ENCODE measurements around the gene SENP2. TPM values are rescaled to one million over a fixed set of nuclear protein-coding genes. Genes with fewer than 3 reads are reported as not detected.

SENP2 gene
- total RNA-seq, 1 experiment from 2014 or later, result 27.0 TPM

GRCh38 chr3:185584686-185585085 lies 1.4 kb upstream of the SENP2 start:
- TF ChIP-seq CTCF (IDR thresholded peaks at IDR 0.05; ENCODE audit: unreplicated experiment), result no peak
- ChIA-PET POLR2A (interaction anchor here (1.1 to 2.1 kb wide), 2 partner anchors 10 to 124 kb away, joined by 3 to 11 read pairs; no protein-coding TSS in a partner anchor), CTCF (interaction anchor here (2.4 to 3.0 kb wide), 2 partner anchors 9 to 124 kb away, joined by 7 to 18 read pairs; no protein-coding TSS in a partner anchor)
- Mint-ChIP-seq H3K9me3 (ENCODE audit: unreplicated experiment) (no peaks in the 10 kb centered on the region), H3K4me3 (ENCODE audit: unreplicated experiment) (peak overlapping the region; percentile 61), H3K4me1 (ENCODE audit: insufficient read depth, unreplicated experiment) (peaks cover 10% of the 10 kb centered on the region), H3K36me3 (ENCODE audit: insufficient read depth, unreplicated experiment) (no peaks in the 10 kb centered on the region), H3K27ac (ENCODE audit: low read depth, unreplicated experiment) (no peak overlapping the region), H3K27me3 (ENCODE audit: insufficient read depth, unreplicated experiment) (no peaks in the 10 kb centered on the region)
- intact Hi-C loops (cut with micrococcal nuclease), result no loop called here
- DNase-seq (ENCODE audit: unreplicated experiment), result no peak
- no TSS peak for BruUV-seq (replicated peaks)

- intact Hi-C loops (cut with micrococcal nuclease), result no loop called here
- CTCF ChIA-PET, result interaction anchor here (1.5 to 3.0 kb wide), 3 partner anchors 10 to 125 kb away, joined by 4 to 18 read pairs (median 7); no protein-coding TSS in a partner anchor
- Mint-ChIP-seq H3K27me3 (ENCODE audit: insufficient read depth, unreplicated experiment) (no peaks in the 10 kb centered on the region), H3K27ac (ENCODE audit: low read depth, unreplicated experiment) (peak overlapping the region; percentile 98), H3K9me3 (ENCODE audit: unreplicated experiment) (no peaks in the 10 kb centered on the region), H3K4me3 (ENCODE audit: unreplicated experiment) (peak overlapping the region; percentile 96), H3K36me3 (ENCODE audit: insufficient read depth, unreplicated experiment) (peaks cover 5% of the 10 kb centered on the region), H3K4me1 (ENCODE audit: insufficient read depth, unreplicated experiment) (peaks cover 10% of the 10 kb centered on the region)
- DNase-seq (ENCODE audit: unreplicated experiment), result no peak
- TSS peak; percentile 96 for BruUV-seq (replicated peaks)
- POLR2A ChIA-PET, result interaction anchor here (0.6 to 2.7 kb wide), 27 partner anchors 10 to 763 kb away, joined by 3 to 13 read pairs (median 4); partner anchors contain the start of genes MAP3K13 and TMEM41A
- TF ChIP-seq CTCF (IDR thresholded peaks at IDR 0.05; ENCODE audit: unreplicated experiment), result no peak
These were observed 607 bp upstream of the SENP2 start for GRCh38 chr3:185585518-185585858.

- CTCF ChIA-PET, result interaction anchor here (0.6 to 3.0 kb wide), 8 partner anchors 9 to 129 kb away, joined by 3 to 18 read pairs (median 3); no protein-coding TSS in a partner anchor
- no peak for DNase-seq (ENCODE audit: unreplicated experiment)
These were observed 568 bp downstream of the SENP2 start for GRCh38 chr3:185586686-185587039.

GRCh38 chr3:185594073-185594472 lies 8.0 kb downstream of the SENP2 start:
- H3K9me3 Mint-ChIP-seq (ENCODE audit: unreplicated experiment), result no peaks in the 10 kb centered on the region
- no peak overlapping the region for H3K27ac Mint-ChIP-seq (ENCODE audit: low read depth, unreplicated experiment)
- H3K36me3 Mint-ChIP-seq (ENCODE audit: insufficient read depth, unreplicated experiment), result peaks cover 61% of the 10 kb centered on the region
- ChIA-PET POLR2A (interaction anchor here (0.6 kb wide), 1 partner anchor 252 kb away, joined by 4 read pairs; no protein-coding TSS in a partner anchor), CTCF (interaction anchor here (0.6 kb wide), 1 partner anchor 916 kb away, joined by 4 read pairs; no protein-coding TSS in a partner anchor)
- intact Hi-C loops (cut with micrococcal nuclease), result no loop called here
- H3K27me3 Mint-ChIP-seq (ENCODE audit: insufficient read depth, unreplicated experiment), result no peaks in the 10 kb centered on the region
- no peak for DNase-seq (ENCODE audit: unreplicated experiment)
- no TSS peak for BruUV-seq (replicated peaks)
- H3K4me1 Mint-ChIP-seq (ENCODE audit: insufficient read depth, unreplicated experiment), result no peaks in the 10 kb centered on the region
- no peak overlapping the region for H3K4me3 Mint-ChIP-seq (ENCODE audit: unreplicated experiment)
- no peak for TF ChIP-seq CTCF (IDR thresholded peaks at IDR 0.05; ENCODE audit: unreplicated experiment)

More at GRCh38 chr3:185586686-185587039, 568 bp downstream of the SENP2 start:
- TSS peak; percentile 71 for BruUV-seq (replicated peaks)
- POLR2A ChIA-PET, result interaction anchor here (0.6 to 2.7 kb wide), 33 partner anchors 9 to 318 kb away, joined by 3 to 13 read pairs (median 3); partner anchors contain the start of genes LIPH, MAP3K13 and TMEM41A
- Mint-ChIP-seq H3K9me3 (ENCODE audit: unreplicated experiment) (no peaks in the 10 kb centered on the region), H3K27me3 (ENCODE audit: insufficient read depth, unreplicated experiment) (no peaks in the 10 kb centered on the region), H3K4me3 (ENCODE audit: unreplicated experiment) (peak overlapping the region; percentile 96), H3K4me1 (ENCODE audit: insufficient read depth, unreplicated experiment) (peaks cover 10% of the 10 kb centered on the region), H3K27ac (ENCODE audit: low read depth, unreplicated experiment) (peak overlapping the region; percentile 98), H3K36me3 (ENCODE audit: insufficient read depth, unreplicated experiment) (peaks cover 16% of the 10 kb centered on the region)
- TF ChIP-seq CTCF (IDR thresholded peaks at IDR 0.05; ENCODE audit: unreplicated experiment), result no peak
- intact Hi-C loops (cut with micrococcal nuclease), result no loop called here

All from MCF 10A (cell line).